ENCODE measurements around the gene MSI2. TPM values are rescaled to one million over a fixed set of nuclear protein-coding genes. Genes with fewer than 3 reads are reported as not detected.

Gene MSI2
- total RNA-seq, 1 donor from 2014 or later: 67.9 TPM

DNA sequence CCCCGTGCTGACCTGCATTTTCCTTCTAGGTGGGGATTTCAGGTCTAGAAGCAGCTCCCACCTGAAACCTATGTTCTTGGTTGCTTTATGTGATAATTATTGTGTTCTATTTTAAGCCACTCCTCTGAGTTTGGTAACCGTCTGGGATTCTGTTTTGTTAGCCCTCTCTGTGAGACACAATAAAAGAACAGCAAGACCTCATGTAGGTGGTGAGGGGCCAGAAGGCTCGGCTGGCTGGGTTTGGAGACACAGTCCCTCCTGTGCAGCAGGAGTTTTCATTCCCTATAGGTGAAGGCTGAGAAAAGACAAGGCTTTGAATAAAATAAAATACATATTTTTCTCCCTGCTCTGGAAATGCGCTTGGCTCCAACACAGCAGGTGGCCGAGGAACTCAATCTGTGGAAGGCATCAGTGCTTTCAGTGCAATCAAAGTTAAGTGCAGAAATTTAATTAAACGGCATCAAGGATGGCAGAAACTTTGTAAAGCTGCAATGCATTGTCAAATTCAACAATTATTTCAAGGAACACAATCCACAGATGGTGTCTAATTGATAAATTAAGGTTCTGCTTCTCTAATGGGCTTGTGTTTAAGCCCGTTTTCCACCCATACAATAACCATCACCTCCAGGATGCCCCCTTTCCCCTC, 107.8 kb downstream of the MSI2 start:
- H3K4me2 ChIP-seq (ENCODE audit: low read length): no peak overlapping the region
- FAIRE-seq: no peak
- H3K4me3 ChIP-seq (ENCODE audit: insufficient read depth, low read depth, low read length): no peak overlapping the region
- no peak overlapping the region for H3K27ac Mint-ChIP-seq (ENCODE audit: unreplicated experiment)
- no peak for DNase-seq (ENCODE audit: low read depth)
- no peaks in the 10 kb centered on the region for H3K27me3 Mint-ChIP-seq (ENCODE audit: low read depth, unreplicated experiment)
- H3K4me1 ChIP-seq (ENCODE audit: insufficient read depth, low read length): peaks cover 9% of the 10 kb centered on the region
- H3K79me2 ChIP-seq (ENCODE audit: insufficient read depth, low read length): peaks cover 22% of the 10 kb centered on the region
- no peaks in the 10 kb centered on the region for H3K9me3 ChIP-seq (ENCODE audit: insufficient read depth, low read depth, low read length)
- peaks cover 41% of the 10 kb centered on the region for H4K20me1 ChIP-seq (ENCODE audit: insufficient read depth, low read length)
- TF ChIP-seq EZH2 (IDR thresholded peaks at IDR 0.05; ENCODE audit: insufficient read depth, low read length): no peak
- TF ChIP-seq, protein P1, sequence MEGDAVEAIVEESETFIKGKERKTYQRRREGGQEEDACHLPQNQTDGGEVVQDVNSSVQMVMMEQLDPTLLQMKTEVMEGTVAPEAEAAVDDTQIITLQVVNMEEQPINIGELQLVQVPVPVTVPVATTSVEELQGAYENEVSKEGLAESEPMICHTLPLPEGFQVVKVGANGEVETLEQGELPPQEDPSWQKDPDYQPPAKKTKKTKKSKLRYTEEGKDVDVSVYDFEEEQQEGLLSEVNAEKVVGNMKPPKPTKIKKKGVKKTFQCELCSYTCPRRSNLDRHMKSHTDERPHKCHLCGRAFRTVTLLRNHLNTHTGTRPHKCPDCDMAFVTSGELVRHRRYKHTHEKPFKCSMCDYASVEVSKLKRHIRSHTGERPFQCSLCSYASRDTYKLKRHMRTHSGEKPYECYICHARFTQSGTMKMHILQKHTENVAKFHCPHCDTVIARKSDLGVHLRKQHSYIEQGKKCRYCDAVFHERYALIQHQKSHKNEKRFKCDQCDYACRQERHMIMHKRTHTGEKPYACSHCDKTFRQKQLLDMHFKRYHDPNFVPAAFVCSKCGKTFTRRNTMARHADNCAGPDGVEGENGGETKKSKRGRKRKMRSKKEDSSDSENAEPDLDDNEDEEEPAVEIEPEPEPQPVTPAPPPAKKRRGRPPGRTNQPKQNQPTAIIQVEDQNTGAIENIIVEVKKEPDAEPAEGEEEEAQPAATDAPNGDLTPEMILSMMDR (IDR thresholded peaks at IDR 0.05; ENCODE audit: insufficient read depth, low read depth, low read length): no peak
- H3K36me3 ChIP-seq (ENCODE audit: insufficient read depth, low read length): no peaks in the 10 kb centered on the region
- peaks cover 2% of the 10 kb centered on the region for H3K9me3 Mint-ChIP-seq (ENCODE audit: unreplicated experiment)
- no peak overlapping the region for H2AFZ ChIP-seq (ENCODE audit: low read depth, low read length)
- no peak overlapping the region for H3K27ac ChIP-seq (ENCODE audit: low read depth, low read length)
- no peak overlapping the region for H3K4me3 Mint-ChIP-seq (ENCODE audit: unreplicated experiment)
- peaks cover 8% of the 10 kb centered on the region for H3K36me3 Mint-ChIP-seq (ENCODE audit: low read depth, unreplicated experiment)
- H3K4me1 Mint-ChIP-seq (ENCODE audit: low read depth, unreplicated experiment): peaks cover 13% of the 10 kb centered on the region
- H3K27me3 ChIP-seq (ENCODE audit: insufficient read depth, low read length): no peaks in the 10 kb centered on the region
- H3K9ac ChIP-seq (ENCODE audit: low read length): no peak overlapping the region

DNA sequence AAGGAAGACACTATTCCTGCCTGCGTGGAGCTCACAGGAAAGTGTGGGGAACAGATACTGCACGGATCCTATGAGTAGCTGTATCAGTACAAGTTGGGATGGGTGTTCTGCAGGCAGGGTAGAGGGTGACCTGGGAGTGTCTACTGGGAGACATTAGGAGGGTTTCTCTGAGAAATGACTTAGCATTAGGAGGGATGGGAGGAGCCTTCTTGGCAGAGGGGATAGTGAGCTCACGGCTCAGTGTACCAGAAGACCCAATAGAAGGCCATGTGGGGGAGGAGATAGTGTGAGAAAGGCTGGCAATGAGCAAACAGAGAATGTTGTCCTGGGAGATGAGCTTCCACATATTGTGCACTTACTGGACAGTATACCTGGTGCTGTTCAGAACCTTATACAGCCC, 109.1 kb downstream of the MSI2 start:
- Histone ChIP-seq H3K9ac (ENCODE audit: low read length) (no peak overlapping the region), H3K27ac (ENCODE audit: low read depth, low read length) (no peak overlapping the region), H3K79me2 (ENCODE audit: insufficient read depth, low read length) (peaks cover 12% of the 10 kb centered on the region), H3K4me1 (ENCODE audit: insufficient read depth, low read length) (peaks cover 21% of the 10 kb centered on the region), H3K4me2 (ENCODE audit: low read length) (no peak overlapping the region), H4K20me1 (ENCODE audit: insufficient read depth, low read length) (peaks cover 40% of the 10 kb centered on the region), H3K4me3 (ENCODE audit: insufficient read depth, low read depth, low read length) (no peak overlapping the region), H3K36me3 (ENCODE audit: insufficient read depth, low read length) (no peaks in the 10 kb centered on the region), H3K9me3 (ENCODE audit: insufficient read depth, low read depth, low read length) (no peaks in the 10 kb centered on the region), H2AFZ (ENCODE audit: low read depth, low read length) (no peak overlapping the region), H3K27me3 (ENCODE audit: insufficient read depth, low read length) (no peaks in the 10 kb centered on the region)
- FAIRE-seq (no peak), DNase-seq (ENCODE audit: low read depth) (no peak)
- TF ChIP-seq EZH2 (IDR thresholded peaks at IDR 0.05; ENCODE audit: insufficient read depth, low read length): no peak
- TF ChIP-seq, protein P1 (IDR thresholded peaks at IDR 0.05; ENCODE audit: insufficient read depth, low read depth, low read length): no peak
- Mint-ChIP-seq H3K4me1 (ENCODE audit: low read depth, unreplicated experiment) (peaks cover 26% of the 10 kb centered on the region), H3K4me3 (ENCODE audit: unreplicated experiment) (peak overlapping the region; percentile 29), H3K27me3 (ENCODE audit: low read depth, unreplicated experiment) (no peaks in the 10 kb centered on the region), H3K9me3 (ENCODE audit: unreplicated experiment) (peaks cover 2% of the 10 kb centered on the region), H3K27ac (ENCODE audit: unreplicated experiment) (no peak overlapping the region), H3K36me3 (ENCODE audit: low read depth, unreplicated experiment) (peaks cover 8% of the 10 kb centered on the region)

DNA sequence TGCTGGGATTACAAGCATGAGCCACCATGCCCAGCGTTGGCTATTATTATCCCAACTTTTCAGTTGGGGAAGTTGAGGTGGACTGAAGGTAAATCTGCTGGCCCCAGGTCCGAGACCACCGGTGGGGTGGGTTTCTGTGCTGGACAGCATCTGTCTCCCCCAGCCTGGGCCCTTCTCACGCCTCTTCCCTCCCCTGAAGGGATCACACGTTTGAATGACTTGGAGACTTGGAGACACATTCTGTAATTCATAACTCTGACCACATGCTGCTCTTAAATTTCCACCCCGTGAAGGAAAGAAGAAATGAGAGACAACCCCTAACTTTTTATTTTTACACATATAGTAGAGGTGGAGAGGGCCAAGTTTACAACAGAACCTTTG, 109.8 kb downstream of the MSI2 start:
- FAIRE-seq: no peak
- H3K27me3 ChIP-seq (ENCODE audit: insufficient read depth, low read length): no peaks in the 10 kb centered on the region
- H3K9me3 ChIP-seq (ENCODE audit: insufficient read depth, low read depth, low read length): no peaks in the 10 kb centered on the region
- no peak overlapping the region for H2AFZ ChIP-seq (ENCODE audit: low read depth, low read length)
- H3K9ac ChIP-seq (ENCODE audit: low read length): no peak overlapping the region
- no peaks in the 10 kb centered on the region for H3K36me3 ChIP-seq (ENCODE audit: insufficient read depth, low read length)
- no peak for DNase-seq (ENCODE audit: low read depth)
- TF ChIP-seq, protein P1 (IDR thresholded peaks at IDR 0.05; ENCODE audit: insufficient read depth, low read depth, low read length): no peak
- TF ChIP-seq EZH2 (IDR thresholded peaks at IDR 0.05; ENCODE audit: insufficient read depth, low read length): no peak
- peaks cover 24% of the 10 kb centered on the region for H3K4me1 ChIP-seq (ENCODE audit: insufficient read depth, low read length)
- no peak overlapping the region for H3K4me3 ChIP-seq (ENCODE audit: insufficient read depth, low read depth, low read length)
- peaks cover 42% of the 10 kb centered on the region for H4K20me1 ChIP-seq (ENCODE audit: insufficient read depth, low read length)
- no peak overlapping the region for H3K27ac ChIP-seq (ENCODE audit: low read depth, low read length)
- Mint-ChIP-seq H3K36me3 (ENCODE audit: low read depth, unreplicated experiment) (peaks cover 8% of the 10 kb centered on the region), H3K27ac (ENCODE audit: unreplicated experiment) (no peak overlapping the region), H3K4me3 (ENCODE audit: unreplicated experiment) (no peak overlapping the region), H3K27me3 (ENCODE audit: low read depth, unreplicated experiment) (no peaks in the 10 kb centered on the region), H3K4me1 (ENCODE audit: low read depth, unreplicated experiment) (peaks cover 28% of the 10 kb centered on the region), H3K9me3 (ENCODE audit: unreplicated experiment) (peaks cover 2% of the 10 kb centered on the region)
- peaks cover 12% of the 10 kb centered on the region for H3K79me2 ChIP-seq (ENCODE audit: insufficient read depth, low read length)
- no peak overlapping the region for H3K4me2 ChIP-seq (ENCODE audit: low read length)
